HPDE6-E6E7 (cell line): ENCODE data around the gene CACNA2D3.
"Not testable (repeated sequence)": the region's sequence is repeated elsewhere in the genome, so short reads cannot be mapped to it uniquely, and the experiment has no call there.

ENCODE experiments used
- DNase-seq: peaks from one replicate; pipeline ENCODE4 v3.0.0; 2011; ENCODE audit warnings: missing footprints; ENCODE audit errors: extremely low spot score

CACNA2D3 gene

GRCh38 chr3:54631516-54632325 lies 509.4 kb downstream of the CACNA2D3 start:
- DNase-seq: no peak

- DNase-seq: no peak
These were observed 509.9 kb downstream of the CACNA2D3 start for GRCh38 chr3:54632326-54632665.

DNA sequence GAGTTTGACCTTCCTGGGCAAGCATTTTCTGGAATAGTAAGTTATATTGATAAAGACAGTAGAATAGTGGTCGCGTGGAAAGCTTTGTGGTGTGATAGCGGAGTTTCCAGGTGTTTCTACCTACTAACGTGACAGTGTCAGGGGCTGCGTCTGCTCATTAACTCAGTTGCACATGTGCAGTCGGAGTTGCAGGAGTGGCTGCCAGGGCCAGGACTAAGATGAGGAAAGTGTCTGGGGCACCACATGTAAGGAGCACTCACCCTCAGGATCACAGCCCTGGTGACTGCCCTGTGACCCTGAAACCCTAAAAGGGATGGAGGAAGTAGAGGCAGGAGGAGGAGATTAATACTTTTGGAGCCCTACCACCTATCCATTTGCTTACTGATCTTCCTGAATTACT lies 510.5 kb downstream of the CACNA2D3 start:
- DNase-seq: no peak

DNA sequence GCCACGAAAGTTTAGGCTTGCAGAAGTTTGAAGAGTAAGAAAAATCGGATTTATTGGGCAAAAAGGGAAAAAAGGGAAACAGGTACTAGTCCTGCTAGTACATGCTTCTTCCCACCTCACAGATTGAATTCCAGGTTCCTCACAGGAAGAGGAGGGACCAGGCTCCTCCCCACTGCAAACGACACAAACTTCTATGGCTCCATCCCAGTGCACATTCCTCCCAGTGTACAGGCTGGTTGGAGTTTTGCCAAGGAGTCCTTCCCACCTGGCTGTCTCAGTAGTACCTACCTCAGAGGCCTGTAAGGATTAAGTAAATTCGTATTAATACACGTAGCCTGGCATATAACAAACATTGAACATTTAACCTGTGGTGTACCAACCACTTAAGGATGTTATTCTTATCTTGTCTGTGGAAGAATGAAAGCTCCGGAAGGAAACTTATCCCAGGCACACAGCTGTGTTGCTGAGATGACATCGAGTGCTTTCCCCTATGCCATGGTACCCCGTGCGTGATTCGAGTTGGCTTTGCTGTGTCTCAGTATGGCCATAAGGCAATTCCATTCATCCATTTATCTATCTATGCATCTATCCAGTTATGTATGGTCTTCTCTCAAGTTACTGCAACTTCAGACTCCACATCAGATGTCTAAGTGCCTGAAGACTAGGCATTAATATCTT lies 511.2 kb downstream of the CACNA2D3 start:
- DNase-seq: no peak

DNA sequence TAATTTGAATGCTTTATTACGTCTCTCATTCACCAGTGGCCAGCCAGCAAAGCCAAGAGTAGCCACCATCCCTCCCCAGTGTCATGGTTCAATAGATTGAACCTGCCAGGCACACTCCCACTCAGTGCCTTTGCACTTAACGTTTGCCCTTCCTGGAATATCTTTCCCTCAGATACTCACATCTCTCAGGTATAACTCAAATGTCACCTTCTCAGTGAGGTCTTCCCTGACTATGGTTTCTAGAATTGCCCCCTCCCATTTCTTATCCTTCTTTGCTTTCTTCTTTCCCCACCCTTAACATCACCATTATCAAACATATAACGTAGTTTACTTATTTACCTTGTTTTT lies 511.7 kb downstream of the CACNA2D3 start:
- no peak for DNase-seq

- not testable (repeated sequence) for DNase-seq
These were observed 517.5 kb downstream of the CACNA2D3 start for GRCh38 chr3:54639790-54640372.

DNA sequence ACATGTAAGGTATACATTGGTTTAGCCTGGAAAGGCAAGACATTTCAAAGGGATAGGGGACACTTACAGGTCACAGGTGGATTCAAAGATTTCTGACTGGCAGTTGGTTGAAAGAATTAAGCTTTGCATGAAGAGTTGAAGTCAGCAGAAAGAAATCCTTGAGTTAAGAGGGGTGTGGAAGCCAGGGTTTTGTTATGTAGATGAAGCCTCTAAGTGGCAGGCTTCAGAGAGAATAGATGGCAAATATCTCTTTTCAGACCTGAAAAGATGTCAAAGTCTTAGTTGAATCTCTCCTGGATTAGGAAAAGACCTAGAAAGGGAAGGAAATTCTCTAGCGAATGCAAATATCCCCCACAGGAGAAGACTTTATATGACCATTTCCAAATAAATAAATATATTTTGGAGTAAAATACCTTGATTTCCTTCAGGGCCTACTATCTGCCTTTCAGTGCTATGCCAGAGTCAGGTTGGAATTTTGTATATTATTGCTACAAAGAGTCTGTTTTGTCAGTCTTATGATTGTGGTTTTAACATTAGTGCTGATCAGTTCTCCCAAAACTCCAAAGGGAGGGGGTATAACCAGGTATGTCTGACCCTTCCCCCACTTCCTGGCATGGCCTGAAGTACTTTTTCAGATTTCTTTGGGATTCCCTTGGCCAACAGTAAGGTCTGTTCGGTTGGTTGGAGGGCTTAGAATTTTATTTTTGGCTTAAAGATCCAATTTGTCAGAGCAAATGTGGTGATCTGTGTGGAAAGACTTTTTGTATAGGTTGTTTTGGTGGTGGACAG lies 519.1 kb downstream of the CACNA2D3 start:
- DNase-seq: no peak

GRCh38 chr3:54642147-54642546 lies 519.8 kb downstream of the CACNA2D3 start:
- no peak for DNase-seq

- DNase-seq: no peak
These were observed 525.4 kb downstream of the CACNA2D3 start for GRCh38 chr3:54647721-54648120.

DNA sequence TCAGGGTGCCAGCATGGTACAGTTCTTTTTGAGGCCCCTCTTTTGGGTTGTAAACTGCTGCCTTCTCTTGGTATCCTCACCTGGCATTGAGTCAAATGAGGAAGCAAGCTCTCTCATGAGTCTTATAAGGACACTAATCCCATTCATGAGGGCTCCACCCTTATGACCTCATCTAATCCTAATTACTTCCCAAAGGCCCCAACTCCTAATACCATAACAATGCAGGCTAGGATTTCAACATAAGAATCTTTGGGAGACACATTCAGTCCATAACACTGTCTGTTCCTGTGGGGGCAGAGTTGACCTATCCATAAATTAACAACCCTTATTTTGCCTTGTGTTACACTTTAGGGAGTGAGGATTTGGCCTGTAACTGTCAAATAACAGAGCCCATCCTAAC lies 527.2 kb downstream of the CACNA2D3 start:
- no peak for DNase-seq

- no peak for DNase-seq
These were observed 531.3 kb downstream of the CACNA2D3 start for GRCh38 chr3:54653456-54654195.

DNA sequence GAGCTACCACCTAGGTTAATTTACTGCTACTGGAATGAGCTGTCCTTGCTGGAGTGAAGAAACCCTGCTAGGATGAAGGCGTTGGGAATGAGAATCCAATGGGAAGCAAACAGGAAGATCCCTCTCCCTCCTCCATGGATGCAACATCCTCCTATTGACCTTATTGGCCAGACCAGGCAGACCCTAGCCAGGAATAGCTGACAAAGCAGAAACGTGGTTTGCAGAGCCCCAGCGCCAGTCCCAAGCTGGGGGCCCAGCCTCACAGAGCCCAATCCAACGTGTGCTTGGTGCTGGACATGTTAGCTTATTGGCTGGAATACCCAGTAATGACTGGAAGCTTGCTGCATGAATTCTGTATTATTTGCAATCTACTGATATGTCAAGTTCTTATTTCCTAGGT lies 532.4 kb downstream of the CACNA2D3 start:
- DNase-seq: no peak

DNA sequence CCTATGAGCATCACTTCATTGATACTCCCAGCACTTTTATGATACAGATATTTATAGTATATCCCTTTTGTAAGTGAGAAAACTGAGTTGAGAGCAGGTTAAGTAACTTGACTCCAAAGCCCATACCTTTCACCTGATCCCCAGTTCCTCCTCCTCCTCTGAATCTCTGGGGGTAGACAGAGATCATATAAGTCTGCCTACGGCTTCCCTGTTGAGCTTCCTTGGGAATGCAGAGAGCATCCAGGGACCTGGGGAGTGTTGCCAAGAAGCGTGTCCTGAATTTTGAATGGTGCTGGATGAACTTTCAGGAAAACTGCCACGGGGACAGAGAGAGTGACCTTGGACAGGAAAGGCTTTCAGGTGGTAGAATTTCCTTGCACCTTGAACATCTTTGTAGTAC lies 537.0 kb downstream of the CACNA2D3 start:
- no peak for DNase-seq

DNA sequence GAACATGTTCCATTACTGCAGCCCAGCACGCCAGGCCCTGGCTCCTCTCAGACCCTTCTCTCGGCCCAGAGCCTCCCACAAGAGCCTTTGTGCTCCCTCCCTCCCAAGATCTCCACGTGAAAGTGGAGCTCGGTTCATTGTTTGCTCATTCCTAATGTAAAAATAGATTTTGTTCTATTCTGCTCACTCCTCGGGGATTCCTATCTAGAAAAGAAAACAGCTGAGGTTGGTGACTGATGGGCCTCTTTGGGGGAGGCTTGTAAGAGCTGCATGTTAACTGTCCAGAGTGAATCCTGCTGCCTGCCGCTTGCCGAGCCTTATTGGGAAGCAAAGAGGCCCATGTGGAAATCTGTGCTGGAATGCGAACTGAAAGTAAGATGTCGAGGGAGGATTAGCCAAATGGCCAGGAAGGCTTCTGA lies 538.4 kb downstream of the CACNA2D3 start:
- DNase-seq: no peak

DNA sequence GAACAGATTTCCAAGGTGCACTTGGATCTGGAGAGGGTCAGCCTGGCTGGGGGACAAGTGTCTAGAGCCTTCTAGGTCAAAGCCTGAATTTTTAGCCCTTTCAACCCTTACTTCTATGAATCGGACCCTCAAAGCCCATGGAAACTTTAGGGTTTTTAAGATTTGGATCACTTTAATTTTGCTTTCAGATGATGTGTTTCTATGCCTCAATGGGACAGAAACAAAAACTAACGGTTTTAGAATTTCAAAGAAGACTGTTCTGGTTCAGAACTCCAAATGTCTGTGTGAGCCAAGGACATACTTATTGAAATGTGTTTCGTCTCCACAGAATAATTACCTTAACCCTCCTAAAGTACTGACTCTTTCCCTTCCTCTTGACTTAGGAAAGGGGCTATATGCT lies 538.8 kb downstream of the CACNA2D3 start:
- DNase-seq: no peak

GRCh38 chr3:54663501-54664011 lies 541.2 kb downstream of the CACNA2D3 start:
- DNase-seq: no peak

DNA sequence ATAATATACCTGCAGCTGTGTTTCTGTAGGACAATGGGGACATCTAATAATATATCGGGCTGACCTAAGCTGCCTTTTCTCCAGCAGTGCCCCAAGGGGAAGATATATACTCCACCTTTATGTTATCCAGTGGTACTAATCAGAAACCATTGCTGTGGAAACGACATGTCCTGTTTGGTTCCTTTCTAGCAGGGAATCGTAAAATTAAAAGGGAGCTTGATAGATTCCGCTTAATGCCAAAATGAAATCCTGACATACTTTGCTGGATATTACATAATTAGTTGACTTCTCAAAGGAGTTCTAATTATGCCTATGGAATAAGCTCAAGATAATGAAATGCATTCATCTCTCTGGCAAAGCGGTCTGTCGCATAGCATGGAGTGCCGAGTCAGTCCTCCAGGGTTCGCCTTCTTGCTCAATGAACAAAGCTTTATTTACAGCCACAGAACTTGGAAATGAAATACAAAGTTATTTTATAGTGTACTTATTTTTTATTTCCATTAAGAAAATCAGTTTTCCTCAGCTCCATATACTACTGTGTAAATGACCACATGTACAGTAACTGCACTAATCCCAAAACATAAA lies 542.8 kb downstream of the CACNA2D3 start:
- no peak for DNase-seq

DNA sequence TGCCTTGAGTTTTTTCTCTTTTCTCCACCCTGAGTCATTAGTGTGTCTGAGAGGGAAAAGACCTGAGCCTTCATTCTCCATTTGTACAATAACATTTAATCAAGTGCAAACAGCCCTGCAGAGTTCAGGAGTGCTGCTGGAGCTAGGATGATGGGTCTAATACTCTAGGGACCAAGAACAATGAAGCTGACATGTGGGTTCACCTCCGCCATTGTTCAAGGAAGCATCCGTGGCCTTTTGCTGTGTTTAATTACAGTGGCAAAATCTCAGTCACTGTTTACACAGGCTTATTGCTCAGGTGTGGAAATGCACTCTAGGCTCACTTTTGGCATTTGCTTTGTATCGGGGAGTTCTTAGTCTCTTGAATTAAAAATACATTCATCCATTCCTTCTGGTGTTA lies 545.9 kb downstream of the CACNA2D3 start:
- no peak for DNase-seq

DNA sequence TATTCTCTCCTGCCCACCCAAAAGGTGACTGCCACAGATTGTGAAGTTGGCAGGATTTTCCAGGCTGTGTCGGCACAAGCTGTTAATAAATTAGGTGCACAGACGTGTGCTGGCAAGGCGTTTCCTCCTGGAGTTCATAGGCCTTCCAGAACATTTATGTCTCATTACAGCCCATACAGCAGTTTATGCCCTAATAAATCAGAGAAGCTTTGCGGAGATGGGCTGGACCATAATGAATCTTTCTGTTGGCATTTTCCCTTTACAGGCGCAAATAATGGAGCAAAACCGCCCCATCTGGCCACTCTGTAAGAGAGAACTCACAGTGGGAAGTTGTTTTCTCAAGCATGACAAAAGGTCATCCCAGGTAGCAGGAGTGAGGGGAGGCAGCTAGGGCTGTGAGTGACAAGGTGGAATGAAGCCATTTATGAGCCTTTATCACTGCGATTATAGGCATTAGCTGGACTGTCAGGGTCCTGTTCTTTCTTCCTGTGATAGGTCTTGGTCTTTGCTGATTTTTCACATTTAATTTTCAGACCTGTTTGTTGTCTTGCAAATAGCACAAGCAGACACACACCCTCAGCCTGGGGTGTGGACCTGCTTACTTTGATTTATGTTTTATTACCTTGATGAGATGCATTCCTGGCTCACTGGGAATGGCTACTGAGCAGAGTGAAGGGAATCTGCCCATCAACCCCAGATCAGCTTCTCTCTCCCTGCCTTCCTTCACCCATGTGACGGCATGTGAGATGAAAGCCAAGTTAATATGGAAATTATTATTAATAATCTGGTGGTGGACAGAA lies 548.0 kb downstream of the CACNA2D3 start:
- no peak for DNase-seq

GRCh38 chr3:54671511-54671910 lies 549.2 kb downstream of the CACNA2D3 start:
- no peak for DNase-seq
